H1 (cell line): ENCODE measurements around the gene EFHB. TPM values are rescaled to one million over a fixed set of nuclear protein-coding genes. Genes with fewer than 3 reads are reported as not detected.

Experiments used
- EZH2 ChIP-seq: fragments of 200-600 bp; sonication (generic); IDR thresholded peaks from 2 replicates; pipeline ENCODE4 v1.7.1; 2012; ENCODE audit warnings: low read depth, mild to moderate bottlenecking, moderate library complexity, low read length, inconsistent platforms; ENCODE audit not compliant: severe bottlenecking
- KDM4A ChIP-seq: IDR thresholded peaks from one replicate; pipeline ENCODE4 v1.7.1; 2012; ENCODE audit warnings: low read depth, mild to moderate bottlenecking, moderate library complexity, low read length, inconsistent platforms; ENCODE audit not compliant: severe bottlenecking
- MAFK ChIP-seq: IDR thresholded peaks from 2 replicates; pipeline ENCODE4 v1.6.1; 2012; ENCODE audit warnings: low read depth, mild to moderate bottlenecking, improper control_type of control experiment, low read length
- POU5F1 ChIP-seq: IDR thresholded peaks from 2 replicates; pipeline ENCODE4 v1.6.1; 2011; ENCODE audit warnings: low read depth, mild to moderate bottlenecking, low read length, moderate library complexity
- RBBP5 ChIP-seq: IDR thresholded peaks from 2 replicates; pipeline ENCODE4 v1.7.1; 2012; ENCODE audit warnings: low read depth, mild to moderate bottlenecking, inconsistent platforms, low read length, moderate library complexity, borderline replicate concordance
- SAP30 ChIP-seq: fragments of 300-600 bp; sonication (generic); IDR thresholded peaks from 2 replicates; pipeline ENCODE4 v1.7.1; 2012; ENCODE audit warnings: low read length, moderate library complexity, mild to moderate bottlenecking, inconsistent platforms; ENCODE audit not compliant: insufficient read depth, insufficient replicate concordance
- SRF ChIP-seq: IDR thresholded peaks from 2 replicates; pipeline ENCODE4 v1.6.1; 2011; ENCODE audit warnings: mild to moderate bottlenecking, low read depth, low read length, moderate library complexity
- polyA plus RNA-seq, 7 experiments: library from polyadenylated mRNA; depleted of rRNA in 3 of 7; stranded (reverse) in 5 of 7; unstranded in 2 of 7; fragments of >200 nt in 5 of 7; fragments of 200-250 nt in 2 of 7; gene quantifications; 1 replicate in 5 of 7; 2 replicates in 1 of 7; 4 replicates in 1 of 7; pipeline versions ENCODE4 v1.2.1 to v1.2.3, GENCODE V29; 2011 to 2013; ENCODE audit warnings: missing spikeins in 2 of 7, mixed read lengths in 2 of 7
- total RNA-seq: library from RNA; stranded (reverse); fragmentation: NEBNext Ultra II Directional; extraction: Animal tissue kit (Norgen Biotek cat#: 25700); gene quantifications from 2 replicates; pipeline ENCODE4 v1.2.1, GENCODE V29; 2021
- TF ChIP-seq, protein P1 (sequence below): IDR thresholded peaks from 2 replicates; pipeline ENCODE4 v1.6.1; 2011; ENCODE audit warnings: low read length, improper control_type of control experiment

EFHB gene
- total and polyA plus RNA-seq, 2 of the 8 experiments (the other 6 are each of a cell fraction or from before 2014, with no cell fraction given), result 0.12 to 1.3 TPM

DNA sequence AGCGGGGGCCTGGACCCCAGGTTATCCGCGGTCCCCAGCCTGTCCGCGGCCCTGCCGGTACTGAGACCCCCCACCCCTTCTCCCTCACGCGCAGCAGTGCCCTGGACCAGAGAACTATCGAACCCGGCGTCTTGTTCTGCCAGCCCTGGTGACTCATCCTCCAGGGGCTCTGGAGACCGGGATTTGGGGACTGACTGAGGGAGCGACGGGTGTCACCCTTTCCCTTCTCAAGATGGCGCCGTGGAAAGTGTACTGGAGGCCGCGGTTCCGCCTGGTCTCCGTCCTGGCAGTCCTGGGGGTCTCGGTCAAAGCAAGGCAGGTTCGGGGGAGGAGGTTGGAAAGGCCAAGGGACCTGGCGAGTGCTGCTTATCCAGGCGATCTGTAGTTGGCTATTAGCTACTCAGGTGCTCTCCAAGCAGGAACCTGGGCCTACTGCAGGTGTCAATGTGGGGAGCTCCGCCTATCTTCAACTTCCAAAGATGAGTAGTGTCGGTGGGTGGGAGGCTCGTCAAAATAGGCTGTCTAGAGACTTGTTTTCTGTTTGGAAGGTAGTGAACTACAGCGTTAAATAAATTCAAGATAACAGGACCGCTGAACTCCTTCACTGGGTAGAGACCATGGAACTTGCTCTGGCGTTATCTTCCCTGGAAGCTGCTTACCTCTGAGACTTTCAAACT, 13.7 kb upstream of the EFHB start (continued):
- TF ChIP-seq KDM4A, result peak; percentile 75
- TF ChIP-seq EZH2, result no peak
- TF ChIP-seq, protein P1, sequence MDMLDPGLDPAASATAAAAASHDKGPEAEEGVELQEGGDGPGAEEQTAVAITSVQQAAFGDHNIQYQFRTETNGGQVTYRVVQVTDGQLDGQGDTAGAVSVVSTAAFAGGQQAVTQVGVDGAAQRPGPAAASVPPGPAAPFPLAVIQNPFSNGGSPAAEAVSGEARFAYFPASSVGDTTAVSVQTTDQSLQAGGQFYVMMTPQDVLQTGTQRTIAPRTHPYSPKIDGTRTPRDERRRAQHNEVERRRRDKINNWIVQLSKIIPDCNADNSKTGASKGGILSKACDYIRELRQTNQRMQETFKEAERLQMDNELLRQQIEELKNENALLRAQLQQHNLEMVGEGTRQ, result no peak
- TF ChIP-seq SRF, result no peak
- peak; percentile 87 for TF ChIP-seq SAP30
- peak; percentile 26; the same call in 1 of the 2 replicates for TF ChIP-seq RBBP5
- no peak for TF ChIP-seq MAFK
- no peak for TF ChIP-seq POU5F1
